HUES48 (cell line): ENCODE data around the gene FNIP1.
"Not testable (repeated sequence)": the region's sequence is repeated elsewhere in the genome, so short reads cannot be mapped to it uniquely, and the experiment has no call there.

Experiments used
- H3K27ac ChIP-seq: one replicate; pipeline ENCODE4 v1.7.0; 2013; ENCODE audit warnings: low read depth, low read length, inconsistent platforms
- H3K27me3 ChIP-seq: 2 replicates; pipeline ENCODE4 v1.6.1; 2013; ENCODE audit warnings: mild to moderate bottlenecking, low read length; ENCODE audit not compliant: control insufficient read depth, insufficient read depth
- H3K36me3 ChIP-seq: 2 replicates; pipeline ENCODE4 v1.6.1; 2013; ENCODE audit warnings: low read length; ENCODE audit not compliant: control insufficient read depth, insufficient read depth
- H3K4me1 ChIP-seq: 2 replicates; pipeline ENCODE4 v1.6.1; 2013; ENCODE audit warnings: mild to moderate bottlenecking, low read length; ENCODE audit not compliant: control insufficient read depth, insufficient read depth
- H3K4me3 ChIP-seq: 2 replicates; pipeline ENCODE4 v1.5.1; 2013; ENCODE audit warnings: mild to moderate bottlenecking, low read depth, low read length
- H3K9ac ChIP-seq: 2 replicates; pipeline ENCODE4 v1.6.1; 2013; ENCODE audit warnings: mild to moderate bottlenecking, low read depth, low read length, moderate library complexity
- H3K9me3 ChIP-seq: 2 replicates; pipeline ENCODE4 v1.6.1; 2013; ENCODE audit warnings: low read length; ENCODE audit not compliant: control insufficient read depth, insufficient read depth

The FNIP1 gene

GRCh38 chr5:131684595-131684994 lies 112.2 kb downstream of the FNIP1 start:
- H3K27ac ChIP-seq, result no peak overlapping the region

GRCh38 chr5:131684051-131684450 lies 112.8 kb downstream of the FNIP1 start:
- H3K4me1 ChIP-seq, result peaks cover 9% of the 10 kb centered on the region; the same call in 1 of the 2 replicates
- H3K9me3 ChIP-seq, result no peaks in the 10 kb centered on the region
- H3K9ac ChIP-seq, result no peak overlapping the region
- H3K27me3 ChIP-seq, result no peaks in the 10 kb centered on the region
- no peak overlapping the region for H3K4me3 ChIP-seq
- H3K27ac ChIP-seq, result no peak overlapping the region
- no peaks in the 10 kb centered on the region for H3K36me3 ChIP-seq

More at GRCh38 chr5:131684595-131684994, 112.2 kb downstream of the FNIP1 start:
- Histone ChIP-seq H3K4me1 (peaks cover 9% of the 10 kb centered on the region; the same call in 1 of the 2 replicates), H3K27me3 (no peaks in the 10 kb centered on the region), H3K9me3 (no peaks in the 10 kb centered on the region), H3K36me3 (no peaks in the 10 kb centered on the region), H3K4me3 (no peak overlapping the region), H3K9ac (no peak overlapping the region)

GRCh38 chr5:131682826-131683225 lies 114.0 kb downstream of the FNIP1 start:
- Histone ChIP-seq H3K27ac (no peak overlapping the region), H3K4me3 (no peak overlapping the region), H3K9me3 (no peaks in the 10 kb centered on the region), H3K9ac (no peak overlapping the region), H3K36me3 (peaks cover 10% of the 10 kb centered on the region), H3K4me1 (peaks cover 4% of the 10 kb centered on the region; the same call in 1 of the 2 replicates), H3K27me3 (no peaks in the 10 kb centered on the region)

GRCh38 chr5:131682175-131682574 lies 114.6 kb downstream of the FNIP1 start:
- H3K4me3 ChIP-seq, result no peak overlapping the region
- peaks cover 17% of the 10 kb centered on the region for H3K36me3 ChIP-seq
- no peaks in the 10 kb centered on the region for H3K9me3 ChIP-seq
- H3K9ac ChIP-seq, result no peak overlapping the region
- H3K4me1 ChIP-seq, result no peaks in the 10 kb centered on the region
- no peaks in the 10 kb centered on the region for H3K27me3 ChIP-seq
- no peak overlapping the region for H3K27ac ChIP-seq

GRCh38 chr5:131679911-131680310 lies 116.9 kb downstream of the FNIP1 start:
- peaks cover 33% of the 10 kb centered on the region for H3K36me3 ChIP-seq
- H3K9ac ChIP-seq, result no peak overlapping the region
- H3K27me3 ChIP-seq, result no peaks in the 10 kb centered on the region
- no peak overlapping the region for H3K4me3 ChIP-seq
- no peak overlapping the region for H3K27ac ChIP-seq
- H3K4me1 ChIP-seq, result no peaks in the 10 kb centered on the region
- H3K9me3 ChIP-seq, result no peaks in the 10 kb centered on the region

GRCh38 chr5:131678273-131678672 lies 118.5 kb downstream of the FNIP1 start:
- H3K4me1 ChIP-seq, H3K9me3 ChIP-seq, H3K27me3 ChIP-seq, H3K9ac ChIP-seq, H3K27ac ChIP-seq, H3K4me3 ChIP-seq: not testable (repeated sequence)
- H3K36me3 ChIP-seq, result peaks cover 33% of the 10 kb centered on the region

GRCh38 chr5:131677115-131677514 lies 119.7 kb downstream of the FNIP1 start:
- peaks cover 33% of the 10 kb centered on the region for H3K36me3 ChIP-seq

GRCh38 chr5:131672776-131673175 lies 124.0 kb downstream of the FNIP1 start:
- no peak overlapping the region for H3K4me3 ChIP-seq
- peaks cover 4% of the 10 kb centered on the region; the same call in 1 of the 2 replicates for H3K4me1 ChIP-seq
- no peak overlapping the region for H3K9ac ChIP-seq
- H3K27ac ChIP-seq, result peak overlapping the region; percentile 0
- H3K9me3 ChIP-seq, result no peaks in the 10 kb centered on the region
- peaks cover 42% of the 10 kb centered on the region for H3K36me3 ChIP-seq
- no peaks in the 10 kb centered on the region for H3K27me3 ChIP-seq

More at GRCh38 chr5:131677115-131677514, 119.7 kb downstream of the FNIP1 start:
- Histone ChIP-seq H3K27me3 (no peaks in the 10 kb centered on the region), H3K4me1 (peaks cover 1% of the 10 kb centered on the region; the same call in 1 of the 2 replicates), H3K9me3 (no peaks in the 10 kb centered on the region), H3K9ac (no peak overlapping the region), H3K4me3 (no peak overlapping the region), H3K27ac (no peak overlapping the region)

- Histone ChIP-seq H3K4me3 (no peak overlapping the region), H3K4me1 (peaks cover 4% of the 10 kb centered on the region; the same call in 1 of the 2 replicates), H3K9ac (no peak overlapping the region), H3K9me3 (no peaks in the 10 kb centered on the region), H3K27me3 (no peaks in the 10 kb centered on the region), H3K27ac (peak overlapping the region; percentile 0), H3K36me3 (peaks cover 35% of the 10 kb centered on the region)
Observed at GRCh38 chr5:131671994-131672655, 124.7 kb downstream of the FNIP1 start.

GRCh38 chr5:131671409-131671808 lies 125.4 kb downstream of the FNIP1 start:
- no peak overlapping the region for H3K27ac ChIP-seq
- H3K4me3 ChIP-seq, result no peak overlapping the region
- H3K36me3 ChIP-seq, result peaks cover 28% of the 10 kb centered on the region
- no peaks in the 10 kb centered on the region for H3K9me3 ChIP-seq
- no peak overlapping the region for H3K9ac ChIP-seq
- no peaks in the 10 kb centered on the region for H3K27me3 ChIP-seq
- peaks cover 4% of the 10 kb centered on the region; the same call in 1 of the 2 replicates for H3K4me1 ChIP-seq

GRCh38 chr5:131664929-131665328 lies 131.9 kb downstream of the FNIP1 start:
- Histone ChIP-seq H3K9me3 (no peaks in the 10 kb centered on the region), H3K36me3 (peaks cover 11% of the 10 kb centered on the region), H3K4me3 (no peak overlapping the region), H3K27ac (no peak overlapping the region), H3K27me3 (no peaks in the 10 kb centered on the region), H3K9ac (no peak overlapping the region), H3K4me1 (no peaks in the 10 kb centered on the region; the same call in 1 of the 2 replicates)
